Cardiac fibroblast (primary cell): ENCODE data around the gene CCP110.

Experiments used
- DNase-seq, 2 donors: peaks; one replicate each; pipeline versions ENCODE4 v3.0.0 to v3.0.0-alpha.2; 2010; ENCODE audit warnings: low read depth in 2 of 2
- H3K4me3 ChIP-seq, 2 donors: replicated peaks in 1 of 2; 1 replicate in 1 of 2; 2 replicates in 1 of 2; pipeline ENCODE4 v1.5.1; 2011; ENCODE audit warnings: low read depth in 2 of 2, low read length in 2 of 2, mild to moderate bottlenecking in 2 of 2, moderate library complexity in 1 of 2
- TF ChIP-seq, protein P1 (sequence below): IDR thresholded peaks from one replicate; pipeline ENCODE4 v1.5.1; 2011; ENCODE audit warnings: low read depth, mild to moderate bottlenecking, low read length, inconsistent platforms

CCP110 gene

DNA sequence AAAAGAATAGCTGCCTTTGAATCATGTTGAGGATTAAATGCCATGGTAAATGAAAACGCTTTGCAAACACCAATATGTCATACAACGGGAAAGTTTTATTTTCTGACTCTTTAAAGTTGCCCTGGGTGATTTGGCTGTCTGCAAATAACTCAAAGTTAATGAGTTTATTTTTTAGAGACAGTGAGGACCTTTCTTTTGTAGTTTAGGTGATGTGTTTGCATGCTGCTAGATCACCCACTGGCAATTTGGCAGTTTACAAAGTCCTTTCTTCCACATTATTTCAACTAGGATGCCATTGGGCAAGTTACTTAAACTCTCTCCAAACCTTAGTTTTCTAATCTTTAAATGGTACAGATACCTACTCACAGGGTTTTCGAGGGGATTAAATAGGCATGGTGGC is 39.6 kb upstream of the CCP110 start:
- no peak for DNase-seq

DNA sequence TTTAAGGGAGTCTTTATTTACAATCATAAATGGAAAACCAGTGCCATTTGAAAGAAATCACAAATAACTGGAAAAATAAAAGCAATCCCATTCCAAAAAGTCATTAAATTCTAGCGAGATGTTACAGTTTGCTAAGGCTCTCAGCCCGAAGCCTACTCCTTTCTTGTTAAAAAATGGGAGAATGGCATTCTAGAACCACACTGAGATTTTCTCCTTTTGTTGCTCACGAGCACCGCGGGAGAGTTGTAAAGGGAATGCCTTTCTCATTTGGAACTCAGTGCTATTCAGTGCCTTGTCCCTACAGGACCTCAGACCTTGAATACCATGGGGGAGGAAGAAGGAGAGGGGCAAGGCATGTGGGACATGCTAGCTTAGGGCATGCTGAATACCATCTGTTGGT is 38.1 kb upstream of the CCP110 start:
- H3K4me3 ChIP-seq: no peak overlapping the region
- TF ChIP-seq, protein P1, sequence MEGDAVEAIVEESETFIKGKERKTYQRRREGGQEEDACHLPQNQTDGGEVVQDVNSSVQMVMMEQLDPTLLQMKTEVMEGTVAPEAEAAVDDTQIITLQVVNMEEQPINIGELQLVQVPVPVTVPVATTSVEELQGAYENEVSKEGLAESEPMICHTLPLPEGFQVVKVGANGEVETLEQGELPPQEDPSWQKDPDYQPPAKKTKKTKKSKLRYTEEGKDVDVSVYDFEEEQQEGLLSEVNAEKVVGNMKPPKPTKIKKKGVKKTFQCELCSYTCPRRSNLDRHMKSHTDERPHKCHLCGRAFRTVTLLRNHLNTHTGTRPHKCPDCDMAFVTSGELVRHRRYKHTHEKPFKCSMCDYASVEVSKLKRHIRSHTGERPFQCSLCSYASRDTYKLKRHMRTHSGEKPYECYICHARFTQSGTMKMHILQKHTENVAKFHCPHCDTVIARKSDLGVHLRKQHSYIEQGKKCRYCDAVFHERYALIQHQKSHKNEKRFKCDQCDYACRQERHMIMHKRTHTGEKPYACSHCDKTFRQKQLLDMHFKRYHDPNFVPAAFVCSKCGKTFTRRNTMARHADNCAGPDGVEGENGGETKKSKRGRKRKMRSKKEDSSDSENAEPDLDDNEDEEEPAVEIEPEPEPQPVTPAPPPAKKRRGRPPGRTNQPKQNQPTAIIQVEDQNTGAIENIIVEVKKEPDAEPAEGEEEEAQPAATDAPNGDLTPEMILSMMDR: no peak
- no peak for DNase-seq

More for the DNA sequence above, 39.6 kb upstream of the CCP110 start:
- TF ChIP-seq, protein P1: no peak
- no peak overlapping the region for H3K4me3 ChIP-seq

DNA sequence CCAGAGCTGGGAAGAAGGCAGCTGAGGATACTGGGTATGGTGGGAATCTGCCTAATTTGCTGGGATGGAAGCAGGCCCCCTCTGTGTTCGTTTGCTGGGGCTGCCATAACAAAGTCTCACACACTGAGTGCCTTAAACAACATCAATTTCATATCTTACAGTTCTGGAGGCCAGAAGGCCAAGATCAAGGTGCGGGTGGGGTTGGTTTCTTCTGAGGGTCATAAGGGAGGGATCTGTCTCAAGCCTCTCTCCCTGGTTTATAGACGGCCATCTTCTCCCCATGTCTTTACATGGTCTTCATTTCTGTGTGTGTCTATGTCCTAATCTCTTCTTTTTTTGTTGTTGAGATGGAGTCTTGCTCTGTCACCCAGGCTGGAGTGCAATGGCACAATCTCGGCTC is 37.7 kb upstream of the CCP110 start:
- no peak for DNase-seq
- TF ChIP-seq, protein P1: no peak
- H3K4me3 ChIP-seq: no peak overlapping the region

DNA sequence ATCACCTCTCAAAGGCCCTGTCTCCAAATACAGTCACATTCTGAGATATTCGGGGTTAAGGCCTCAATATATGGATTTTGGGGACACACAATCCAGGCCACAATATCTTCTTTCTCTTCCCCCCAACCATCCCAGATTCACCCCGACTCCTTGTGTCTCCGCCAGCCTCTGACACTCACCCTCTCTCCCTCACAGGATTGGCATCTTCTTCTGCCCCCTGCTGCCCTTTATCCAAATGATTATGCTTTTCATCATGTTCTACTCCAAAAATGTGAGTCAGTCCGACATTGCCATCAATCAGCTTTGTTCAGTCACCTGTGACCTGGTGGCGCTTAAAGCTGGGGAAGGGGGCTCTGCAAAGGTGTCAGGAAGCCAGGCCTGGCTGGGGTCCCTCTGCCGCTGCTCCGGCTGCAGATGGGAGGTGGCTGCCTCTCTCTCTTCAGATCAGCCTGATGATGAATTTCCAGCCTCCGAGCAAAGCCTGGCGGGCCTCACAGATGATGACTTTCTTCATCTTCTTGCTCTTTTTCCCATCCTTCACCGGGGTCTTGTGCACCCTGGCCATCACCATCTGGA is 36.9 kb upstream of the CCP110 start:
- DNase-seq: no peak
- no peak overlapping the region for H3K4me3 ChIP-seq
- TF ChIP-seq, protein P1: no peak

DNA sequence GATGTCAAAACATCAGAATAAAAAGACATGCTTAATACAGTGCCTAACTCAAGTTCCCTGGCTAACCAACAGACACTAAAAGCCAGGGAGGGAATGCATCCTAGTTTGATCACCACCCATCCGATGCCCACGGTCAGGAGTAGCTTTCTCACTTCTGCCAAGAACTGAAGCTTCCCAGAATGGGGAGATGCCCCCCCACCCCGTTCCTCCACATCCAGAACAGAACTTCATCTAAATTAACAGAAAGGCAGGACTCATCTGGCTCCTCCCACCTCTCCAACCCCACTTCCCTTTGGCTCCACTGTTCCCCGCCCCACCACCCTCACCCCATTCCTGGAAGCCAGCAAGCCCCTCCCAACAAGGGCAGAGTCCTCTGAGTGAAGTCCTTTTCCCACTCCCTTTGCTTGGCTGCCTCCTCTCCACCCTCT is 35.5 kb upstream of the CCP110 start:
- no peak for DNase-seq
- TF ChIP-seq, protein P1: no peak
- no peak overlapping the region for H3K4me3 ChIP-seq

DNA sequence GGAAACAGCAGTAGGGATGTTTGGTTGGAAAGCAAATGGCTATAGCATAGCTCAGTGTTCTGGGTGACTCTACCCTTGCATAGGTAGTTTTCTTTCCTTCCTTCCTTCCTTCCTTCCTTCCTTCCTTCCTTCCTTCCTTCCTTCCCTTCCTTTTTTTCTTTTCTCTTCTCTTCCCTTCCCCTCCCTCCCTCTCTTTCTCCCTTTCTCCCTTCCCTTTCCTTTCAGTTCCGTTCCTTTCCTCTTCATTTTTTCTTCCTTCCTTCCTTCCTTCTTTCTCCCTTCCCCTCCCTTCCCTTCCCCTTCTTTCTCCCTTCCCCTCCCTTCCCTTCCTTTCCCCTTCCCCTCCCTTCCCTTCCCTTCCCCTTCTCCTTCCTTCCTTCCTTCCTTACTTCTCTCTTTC is 33.1 kb upstream of the CCP110 start:
- TF ChIP-seq, protein P1: no peak
- DNase-seq: no peak
- H3K4me3 ChIP-seq: no peak overlapping the region

DNA sequence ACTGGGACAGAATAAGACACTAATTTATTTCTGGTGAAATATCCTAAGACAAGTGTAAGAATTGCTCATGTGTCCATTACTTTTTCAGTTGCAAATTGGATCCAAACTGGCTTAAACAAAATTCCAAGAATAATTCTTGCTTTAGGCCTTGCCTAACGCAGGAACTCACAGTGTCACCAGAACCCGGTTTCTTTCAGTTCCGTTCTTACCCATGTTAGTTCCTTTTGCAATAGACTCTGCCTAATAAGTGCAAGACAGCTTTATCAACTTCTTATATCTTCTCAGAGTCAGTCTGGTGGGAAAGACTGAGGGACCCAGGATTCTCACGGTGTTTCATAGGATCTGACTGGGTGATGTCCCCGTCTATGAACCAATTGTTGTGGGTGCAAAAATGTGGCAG is 26.6 kb upstream of the CCP110 start:
- TF ChIP-seq, protein P1: no peak
- H3K4me3 ChIP-seq: no peak overlapping the region
- DNase-seq: no peak
